CD14-positive monocyte (primary cell): Measurements from ENCODE around the gene MTMR12. TPM values are rescaled to one million over a fixed set of nuclear protein-coding genes. Genes with fewer than 3 reads are reported as not detected.

ENCODE experiments used
- DNase-seq, 3 donors: peaks; one replicate each; pipeline ENCODE4 v3.0.0-alpha.2; 2011 to 2022
- H2AFZ ChIP-seq: 2 replicates; pipeline ENCODE4 v1.6.0; 2012; ENCODE audit warnings: mild to moderate bottlenecking, low read depth, low read length, inconsistent platforms; ENCODE audit not compliant: insufficient read depth, poor library complexity, severe bottlenecking
- H3K27ac ChIP-seq, 2 donors: 1 replicate in 1 of 2; 2 replicates in 1 of 2; pipeline ENCODE4 v1.5.1; 2012 to 2013; ENCODE audit warnings: low read length in 2 of 2, control low read depth in 1 of 2, inconsistent platforms in 1 of 2, low read depth in 1 of 2, mild to moderate bottlenecking in 1 of 2
- H3K27me3 ChIP-seq, 2 donors: one replicate each; pipeline versions ENCODE4 v1.6.0 to v1.6.1; 2011 to 2013; ENCODE audit warnings: low read length in 2 of 2; ENCODE audit not compliant: control insufficient read depth in 2 of 2, insufficient read depth in 2 of 2
- H3K36me3 ChIP-seq, 2 donors: replicated peaks in 1 of 2; 1 replicate in 1 of 2; 2 replicates in 1 of 2; pipeline versions ENCODE4 v1.5.1 to v1.6.1; 2012 to 2013; ENCODE audit warnings: low read length in 2 of 2, control low read depth in 1 of 2, inconsistent platforms in 1 of 2, mild to moderate bottlenecking in 1 of 2; ENCODE audit not compliant: insufficient read depth in 2 of 2, control insufficient read depth in 1 of 2
- H3K4me1 ChIP-seq, 2 donors: 1 replicate in 1 of 2; 2 replicates in 1 of 2; pipeline versions ENCODE4 v1.5.1 to v1.6.1; 2012 to 2013; ENCODE audit warnings: low read length in 2 of 2, control low read depth in 1 of 2, inconsistent platforms in 1 of 2, mild to moderate bottlenecking in 1 of 2, moderate library complexity in 1 of 2; ENCODE audit not compliant: insufficient read depth in 2 of 2, control insufficient read depth in 1 of 2
- H3K4me2 ChIP-seq: replicated peaks from 2 replicates; pipeline ENCODE3; 2012; ENCODE audit warnings: low read length, moderate library complexity, mild to moderate bottlenecking; ENCODE audit not compliant: poor library complexity, severe bottlenecking; ENCODE audit errors: extremely low read depth
- H3K4me3 ChIP-seq, 3 experiments: fragments of 200-600 bp in 1 of 3; sonication (generic) in 1 of 3; replicated peaks in 1 of 3; 1 replicate in 2 of 3; 2 replicates in 1 of 3; pipeline ENCODE4 v1.5.1; 2011 to 2013; ENCODE audit warnings: low read length in 3 of 3, mild to moderate bottlenecking in 3 of 3, control low read depth in 2 of 3, low read depth in 2 of 3, inconsistent platforms in 1 of 3, moderate library complexity in 1 of 3
- H3K79me2 ChIP-seq: 2 replicates; pipeline ENCODE4 v1.6.0; 2012; ENCODE audit warnings: mild to moderate bottlenecking, control low read depth, inconsistent platforms, low read length, moderate library complexity; ENCODE audit not compliant: insufficient read depth
- H3K9ac ChIP-seq: 2 replicates; pipeline ENCODE4 v1.6.0; 2017; ENCODE audit warnings: low read length, mild to moderate bottlenecking; ENCODE audit not compliant: insufficient read depth, poor library complexity, severe bottlenecking
- H3K9me3 ChIP-seq, 2 donors: replicated peaks in 1 of 2; 1 replicate in 1 of 2; 2 replicates in 1 of 2; pipeline versions ENCODE4 v1.5.1 to v1.6.1; 2012 to 2013; ENCODE audit warnings: low read length in 2 of 2, control low read depth in 1 of 2; ENCODE audit not compliant: control insufficient read depth in 1 of 2, insufficient read depth in 1 of 2
- H4K20me1 ChIP-seq: 2 replicates; pipeline ENCODE4 v1.6.0; 2012; ENCODE audit warnings: mild to moderate bottlenecking, low read length, control low read depth, moderate library complexity; ENCODE audit not compliant: insufficient read depth
- H3K27ac Mint-ChIP-seq, 7 donors: one replicate each; pipeline ENCODE4 v1.8.0; 2020; ENCODE audit warnings: mild to moderate bottlenecking in 7 of 7, mixed read lengths in 7 of 7, moderate library complexity in 6 of 7, inconsistent platforms in 2 of 7
- H3K27me3 Mint-ChIP-seq, 3 donors: one replicate each; pipeline ENCODE4 v1.8.0; 2021 to 2022; ENCODE audit warnings: low read depth in 3 of 3, mild to moderate bottlenecking in 3 of 3, mixed read lengths in 3 of 3, moderate library complexity in 3 of 3, inconsistent platforms in 1 of 3
- H3K36me3 Mint-ChIP-seq, 2 donors: one replicate each; pipeline ENCODE4 v1.8.0; 2020; ENCODE audit warnings: mixed read lengths in 2 of 2, inconsistent platforms in 1 of 2, mild to moderate bottlenecking in 1 of 2
- H3K4me1 Mint-ChIP-seq: one replicate; pipeline ENCODE4 v1.8.0; 2020; ENCODE audit warnings: mild to moderate bottlenecking, mixed read lengths
- H3K4me3 Mint-ChIP-seq, 2 donors: one replicate each; pipeline ENCODE4 v1.8.0; 2020; ENCODE audit warnings: mild to moderate bottlenecking in 2 of 2, mixed read lengths in 2 of 2, moderate library complexity in 1 of 2
- H3K9me3 Mint-ChIP-seq, 7 donors: one replicate each; pipeline ENCODE4 v1.8.0; 2020 to 2022; ENCODE audit warnings: mixed read lengths in 7 of 7, mild to moderate bottlenecking in 6 of 7, moderate library complexity in 6 of 7, inconsistent platforms in 2 of 7
- CTCF ChIP-seq: fragments of 200-600 bp; IDR thresholded peaks from one replicate; pipeline ENCODE4 v1.8.0; 2022; ENCODE audit warnings: antibody characterized with exemption, mild to moderate bottlenecking
- WGBS: methylation state at CpG from one replicate; pipeline ENCODE4 v1.1.5; 2013; ENCODE audit warnings: missing lambda C conversion rate; ENCODE audit not compliant: insufficient coverage; 5-methylcytosine and 5-hydroxymethylcytosine counted together
- intact Hi-C, 2 donors: fragments of 100-400 bp; cut with micrococcal nuclease; formaldehyde crosslinking; loops; one replicate each; pipeline versions ENCODE4 v1.15.0 to v1.15.1; 2023
- polyA plus RNA-seq, 3 donors: library from polyadenylated mRNA; depleted of rRNA in 1 of 3; unstranded in 2 of 3; stranded (reverse) in 1 of 3; fragments of 300-500 nt in 2 of 3; fragments of >200 nt in 1 of 3; fragmentation: Illumina TruSeq in 2 of 3; gene quantifications; 1 replicate in 2 of 3; 2 replicates in 1 of 3; pipeline ENCODE4 v1.2.3, GENCODE V29; 2012 to 2021

MTMR12 gene
- polyA plus RNA-seq, 3 donors, result 10.3 to 19.0 (median 17.3) TPM

GRCh38 chr5:32231241-32231640 lies 81.5 kb downstream of the MTMR12 start:
- Histone ChIP-seq H3K4me3 (peak overlapping the region in 1 of 3 experiments; percentile 50), H3K27ac (peak overlapping the region; percentile 56 to 62), H2AFZ (no peak overlapping the region), H3K9ac (no peak overlapping the region), H3K4me2 (peak overlapping the region; percentile 52), H3K9me3 (no peaks in the 10 kb centered on the region), H3K4me1 (peaks cover 49 to 50% of the 10 kb centered on the region in 2 donors), H4K20me1 (no peaks in the 10 kb centered on the region), H3K36me3 (peaks cover 11 to 29% of the 10 kb centered on the region in 2 donors), H3K27me3 (no peaks in the 10 kb centered on the region), H3K79me2 (no peaks in the 10 kb centered on the region)
- DNase-seq, result peak; percentile 54 to 70 (median 69)
- intact Hi-C loops, result loop anchor here (5.0 to 10.0 kb wide), 5 partner anchors 56 to 384 kb away; partner anchors contain the start of genes GOLPH3 (in 2 of the 2) and MTMR12 (in 2 of the 2)
- TF ChIP-seq CTCF, result no peak
- H3K9me3 Mint-ChIP-seq, result no peaks in the 10 kb centered on the region
- H3K27ac Mint-ChIP-seq, result peak overlapping the region; percentile 79 to 91 (median 89)
- no peaks in the 10 kb centered on the region for H3K27me3 Mint-ChIP-seq
- WGBS, result no CpG with 5 or more reads among the region's 6 CpGs
- peaks cover 54% of the 10 kb centered on the region for H3K4me1 Mint-ChIP-seq
- H3K4me3 Mint-ChIP-seq, result peak overlapping the region; percentile 30 to 39
- H3K36me3 Mint-ChIP-seq, result peaks cover 46 to 47% of the 10 kb centered on the region in 2 donors

GRCh38 chr5:32230356-32231099 lies 82.2 kb downstream of the MTMR12 start:
- intact Hi-C loops, result loop anchor here (5.0 to 10.0 kb wide), 5 partner anchors 56 to 384 kb away; partner anchors contain the start of genes GOLPH3 (in 2 of the 2) and MTMR12 (in 2 of the 2)
- Mint-ChIP-seq H3K9me3 (no peaks in the 10 kb centered on the region), H3K27me3 (peaks cover 0 to 2% (median 0%) of the 10 kb centered on the region in 3 donors), H3K4me3 (peak overlapping the region; percentile 30 to 39), H3K4me1 (peaks cover 53% of the 10 kb centered on the region), H3K27ac (peak overlapping the region; percentile 77 to 91 (median 89)), H3K36me3 (peaks cover 39 to 40% of the 10 kb centered on the region in 2 donors)
- 17% methylated on average over 2 of the region's 3 CpGs for WGBS
- Histone ChIP-seq H3K9ac (no peak overlapping the region), H2AFZ (no peak overlapping the region), H3K4me2 (peak overlapping the region; percentile 52), H3K4me3 (peak overlapping the region in 1 of 3 experiments; percentile 50), H3K27me3 (no peaks in the 10 kb centered on the region), H3K36me3 (peaks cover 7 to 22% of the 10 kb centered on the region in 2 donors), H3K79me2 (no peaks in the 10 kb centered on the region), H3K4me1 (peaks cover 49 to 50% of the 10 kb centered on the region in 2 donors), H3K27ac (peak overlapping the region; percentile 56 to 62), H4K20me1 (no peaks in the 10 kb centered on the region), H3K9me3 (no peaks in the 10 kb centered on the region)
- DNase-seq, result peak; percentile 30 to 69 (median 65)
- no peak for TF ChIP-seq CTCF
